NCI-H146 treated with DMSO at 0.1 percent for 48 hours (cell line): ENCODE data around the gene ARHGAP1.

ENCODE experiments used
- DNase-seq: peaks from one replicate; lab custom pipeline; 2025; ENCODE audit not compliant: unreplicated experiment; lab: John Stamatoyannopoulos, UW

The ARHGAP1 gene

DNA sequence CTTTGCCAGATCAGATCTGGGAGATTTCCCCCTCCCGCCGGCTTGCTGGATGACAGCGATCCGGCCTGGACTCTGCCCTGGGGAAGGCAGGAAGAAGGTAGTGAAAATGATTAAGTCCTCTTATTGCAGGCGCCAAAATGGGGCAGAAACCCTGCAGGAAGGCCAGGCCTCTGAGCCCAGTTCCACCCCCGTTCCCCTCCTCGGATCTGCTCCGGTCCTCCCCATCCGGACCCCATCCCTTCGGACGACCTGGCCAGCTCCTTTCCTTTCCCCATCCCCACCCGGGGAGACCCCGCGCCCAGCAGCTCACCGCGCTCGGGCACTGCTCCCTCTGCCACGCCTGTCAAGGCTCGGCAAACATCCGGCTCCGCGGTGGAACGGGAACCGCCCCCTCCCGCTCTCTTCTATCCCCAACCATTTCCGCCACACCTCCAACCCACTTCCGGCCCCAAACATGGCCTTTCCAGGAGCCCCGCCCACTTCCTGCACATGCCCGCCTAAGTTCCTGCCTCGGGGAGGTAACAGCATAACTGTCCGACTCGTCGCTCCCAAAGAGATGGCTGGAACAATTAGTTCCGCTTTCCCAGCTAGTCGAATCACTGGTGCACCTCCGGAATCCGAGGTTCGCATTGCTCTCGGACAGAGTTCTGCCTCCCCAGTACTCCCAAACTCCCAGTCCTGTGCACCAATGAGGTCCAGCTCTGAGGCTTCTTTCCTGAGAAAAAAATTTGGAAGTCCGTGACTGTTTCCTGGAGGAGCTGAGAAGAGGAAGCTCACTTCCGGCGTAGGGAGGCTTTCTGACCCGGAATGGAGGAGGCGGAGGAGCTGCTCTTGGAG, at the start of gene ARHGAP1, which contains the start of gene ZNF408:
TSS of gene ARHGAP1 (minus strand) at position 379 of the 837 bp plus-strand sequence. CDS start 4,512 bp downstream, outside the sequence.
TSS of gene ZNF408 (plus strand) at position 791 of the 837 bp plus-strand sequence. CDS start at position 808, 17 bp downstream.
- DNase-seq = peak; percentile 97

DNA sequence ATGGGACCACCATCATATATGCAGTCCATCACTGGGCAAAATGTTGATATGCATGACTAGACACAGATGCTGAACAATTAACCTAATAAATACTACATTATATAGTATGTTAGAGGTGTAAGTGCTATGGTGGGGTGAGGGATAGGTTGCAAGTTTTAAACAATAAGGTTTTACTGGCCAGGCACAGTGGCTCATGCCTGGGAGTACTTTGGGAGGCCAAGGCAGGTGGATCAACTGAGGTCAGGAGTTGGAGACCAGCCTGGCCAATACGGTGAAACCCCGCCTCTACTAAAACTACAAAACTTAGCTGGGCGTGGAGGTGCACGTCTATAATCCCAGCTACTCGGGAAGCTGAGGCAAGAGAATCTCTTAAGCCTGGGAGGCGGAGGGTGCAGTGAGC, 46.7 kb upstream of the ARHGAP1 start:
- no peak for DNase-seq

DNA sequence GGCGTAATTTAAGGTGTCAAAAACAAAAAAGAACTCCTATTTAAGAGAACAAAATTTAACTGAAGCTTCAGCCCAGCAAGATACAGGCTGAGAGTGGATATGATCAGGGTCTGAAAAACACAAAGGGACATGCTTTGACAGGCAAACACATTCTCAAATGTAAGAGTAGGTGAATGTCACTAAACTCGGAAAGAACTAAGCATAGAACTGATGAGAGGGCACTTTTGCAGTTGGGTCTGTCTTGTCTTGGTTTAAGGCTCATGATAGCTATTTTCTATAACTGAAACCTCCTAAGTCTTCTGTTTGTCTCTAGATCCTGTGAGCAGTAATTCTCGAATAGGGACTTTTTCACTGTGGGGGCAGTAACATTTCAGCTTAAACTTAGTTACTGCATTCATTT, 45.6 kb upstream of the ARHGAP1 start:
- DNase-seq = no peak

DNA sequence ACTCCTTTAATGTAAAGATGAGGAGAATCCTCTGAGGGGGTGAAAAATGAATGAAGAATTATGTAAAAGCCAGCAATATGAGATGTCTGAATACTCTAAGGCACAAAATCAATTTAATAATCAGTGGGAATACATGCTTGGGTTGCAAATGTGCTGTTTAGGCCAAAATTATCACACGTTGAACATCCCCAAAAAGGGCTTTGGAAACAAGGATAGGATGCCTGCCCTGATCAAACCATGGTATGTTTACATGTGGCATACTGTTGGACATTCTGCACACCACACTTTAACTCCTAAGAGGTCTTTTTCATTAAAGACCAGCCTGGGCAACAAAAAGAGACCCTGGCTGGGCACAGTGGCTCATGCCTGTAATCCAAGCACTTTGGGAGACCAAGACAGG, 44.9 kb upstream of the ARHGAP1 start:
- DNase-seq = no peak

DNA sequence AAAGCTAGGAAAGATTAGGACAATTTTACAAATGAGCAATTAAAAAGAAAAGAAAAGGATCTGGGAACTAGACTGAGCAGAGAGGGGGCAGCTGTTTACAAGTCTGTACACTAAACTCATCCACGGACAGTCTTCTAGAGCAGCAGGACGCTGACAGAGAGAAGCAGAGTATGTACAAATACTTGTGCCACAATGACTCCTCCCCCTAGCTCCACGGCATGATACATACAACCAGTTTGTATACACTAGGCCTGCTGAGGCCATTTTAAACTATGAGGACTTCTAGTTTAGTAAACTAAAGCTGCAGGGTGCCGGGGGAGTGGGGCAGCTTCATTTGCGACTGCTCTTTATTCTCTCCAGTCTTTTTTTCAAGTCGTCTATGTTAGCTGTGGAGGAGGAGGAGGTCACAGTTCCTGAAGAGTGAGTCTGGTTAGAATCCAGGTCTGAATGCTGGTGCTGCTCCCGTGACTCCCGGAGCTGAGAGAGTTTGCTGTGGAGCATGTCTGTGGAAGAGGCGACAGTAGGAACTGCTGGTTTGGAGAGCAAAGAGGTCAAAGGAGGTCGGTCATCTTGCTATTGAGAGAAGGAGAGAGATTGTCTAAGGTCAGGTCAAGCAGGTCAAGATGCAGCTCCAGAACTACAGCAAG, 43.4 kb upstream of the ARHGAP1 start:
- DNase-seq = no peak

DNA sequence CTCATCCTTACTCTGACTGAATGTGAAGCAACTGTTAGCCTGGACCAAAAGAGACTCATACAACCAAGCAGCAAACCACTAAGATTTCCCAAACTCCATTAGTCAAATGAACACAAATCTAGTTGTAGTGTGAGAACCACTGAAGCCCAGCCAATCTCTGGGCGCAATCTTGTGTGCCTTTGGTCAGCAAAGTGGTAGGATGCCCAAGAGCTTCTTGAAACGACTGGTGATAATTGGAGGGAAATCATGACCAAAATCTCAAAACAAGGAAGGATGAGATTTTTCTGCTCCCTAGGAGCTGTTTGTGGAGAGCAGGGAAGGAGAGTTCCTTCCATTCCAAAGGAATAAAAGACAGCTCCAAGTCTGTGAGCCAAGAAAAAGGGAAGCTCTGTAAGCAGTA, 42.6 kb upstream of the ARHGAP1 start:
- DNase-seq = no peak

DNA sequence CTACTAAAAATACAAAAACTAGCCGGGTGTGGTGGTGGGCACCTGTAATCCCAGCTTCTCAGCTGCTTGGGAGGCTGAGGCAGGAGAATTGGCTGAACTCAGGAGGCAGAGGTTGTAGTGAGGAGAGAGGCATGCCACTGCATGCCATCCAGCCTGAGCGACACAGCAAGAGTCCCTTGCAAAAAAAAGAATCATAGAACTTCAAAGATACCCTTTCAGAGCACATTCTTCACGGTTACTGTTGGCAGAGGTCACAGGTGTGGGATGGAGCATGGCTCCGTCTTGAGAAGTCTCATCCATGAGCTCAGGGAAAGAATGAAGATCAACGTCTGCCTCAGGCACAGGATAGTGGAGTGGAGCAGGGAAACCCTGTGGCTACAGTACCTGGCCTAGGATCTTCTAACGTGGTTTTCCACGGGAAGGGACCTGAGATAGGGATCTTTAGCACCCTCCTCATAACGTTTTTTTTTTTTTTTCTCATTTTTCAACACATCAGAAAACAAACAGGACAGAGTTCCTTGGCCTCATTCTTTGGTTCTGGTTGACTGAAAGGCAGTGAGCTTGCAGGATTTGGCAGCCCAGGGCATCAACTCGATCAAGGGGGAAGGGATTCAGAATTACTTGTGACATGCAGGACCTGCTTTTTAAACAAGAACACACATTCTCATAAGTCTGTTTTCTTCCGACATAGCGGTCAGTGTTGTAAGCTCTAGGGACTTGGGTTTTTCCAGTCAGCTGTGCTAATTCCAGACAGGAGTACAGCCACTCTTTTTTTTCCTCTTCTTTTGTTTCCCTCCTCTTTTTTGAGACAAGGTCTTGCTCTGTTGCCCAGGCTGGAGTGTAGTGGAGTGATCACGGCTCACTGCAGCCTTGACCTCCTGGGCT, 41.4 kb upstream of the ARHGAP1 start:
- no peak for DNase-seq

DNA sequence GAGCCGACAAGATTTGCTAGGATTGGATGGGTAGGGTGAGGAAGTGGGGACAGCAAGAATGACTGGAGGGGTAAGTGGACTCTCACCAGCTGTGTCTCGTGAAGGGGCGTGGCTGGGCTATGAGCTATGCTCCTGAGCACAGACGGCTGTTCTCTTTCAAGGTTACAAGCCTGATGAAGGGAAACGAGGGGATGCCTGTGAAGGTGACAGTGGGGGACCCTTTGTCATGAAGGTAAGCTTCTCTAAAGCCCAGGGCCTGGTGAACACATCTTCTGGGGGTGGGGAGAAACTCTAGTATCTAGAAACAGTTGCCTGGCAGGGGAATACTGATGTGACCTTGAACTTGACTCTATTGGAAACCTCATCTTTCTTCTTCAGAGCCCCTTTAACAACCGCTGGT, 38.5 kb upstream of the ARHGAP1 start:
- DNase-seq = no peak

DNA sequence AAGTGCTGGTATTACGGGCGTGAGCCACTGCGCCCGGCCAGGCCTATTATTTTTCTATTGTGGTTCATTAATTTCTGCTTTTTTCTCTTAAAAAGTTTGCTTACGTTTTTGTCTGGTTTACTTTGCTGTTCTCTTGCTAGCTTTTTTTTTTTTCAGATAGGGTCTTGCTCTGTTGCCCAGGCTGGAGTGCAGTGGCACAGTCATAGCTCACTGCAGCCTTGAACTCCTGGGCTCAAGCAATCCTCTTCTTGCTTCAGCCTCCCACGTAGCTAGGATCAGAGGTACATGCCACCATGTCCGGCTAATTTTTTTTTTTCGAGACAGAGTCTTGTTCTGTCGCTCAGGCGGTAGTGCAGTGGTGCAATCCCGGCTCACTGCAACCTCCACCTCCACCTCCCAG, 37.3 kb upstream of the ARHGAP1 start:
- DNase-seq = no peak

DNA sequence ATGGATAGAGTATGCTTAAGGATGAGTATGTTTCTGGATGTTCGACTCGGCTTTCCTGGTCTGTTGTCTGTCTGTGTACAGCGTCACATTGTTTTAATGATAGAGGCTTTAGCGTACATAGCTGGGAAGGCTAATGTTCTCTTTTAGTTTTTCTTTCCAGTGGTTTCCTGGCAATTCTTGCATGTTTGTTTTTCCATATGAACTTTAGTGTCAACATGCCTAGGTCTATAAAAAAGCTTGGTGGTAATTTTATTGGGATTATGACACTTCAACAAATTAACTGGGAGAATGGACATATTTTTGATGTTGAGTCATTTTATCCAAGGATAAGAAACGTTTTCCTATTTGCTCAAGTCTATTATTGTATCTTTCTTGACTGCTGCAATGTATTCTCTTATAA, 36.2 kb upstream of the ARHGAP1 start:
- no peak for DNase-seq

DNA sequence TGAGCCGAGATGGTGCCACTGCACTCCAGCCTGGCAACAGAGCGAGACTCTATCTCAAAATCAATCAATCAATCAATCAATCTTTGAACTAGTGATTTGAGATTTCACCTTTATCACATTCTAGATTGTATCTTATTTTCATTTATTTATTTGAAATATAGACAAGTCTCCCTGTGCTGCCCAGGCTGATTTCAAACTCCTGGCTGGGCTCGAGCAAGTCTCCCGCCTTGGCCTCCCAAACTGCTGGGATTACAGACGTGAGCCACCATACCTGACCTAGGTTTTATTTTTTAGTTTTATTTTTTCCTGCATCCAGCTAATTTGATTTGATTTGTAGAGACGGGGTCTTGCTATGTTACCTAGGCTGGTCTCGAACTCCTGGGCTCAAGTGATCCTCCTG, 35.7 kb upstream of the ARHGAP1 start:
- no peak for DNase-seq

DNA sequence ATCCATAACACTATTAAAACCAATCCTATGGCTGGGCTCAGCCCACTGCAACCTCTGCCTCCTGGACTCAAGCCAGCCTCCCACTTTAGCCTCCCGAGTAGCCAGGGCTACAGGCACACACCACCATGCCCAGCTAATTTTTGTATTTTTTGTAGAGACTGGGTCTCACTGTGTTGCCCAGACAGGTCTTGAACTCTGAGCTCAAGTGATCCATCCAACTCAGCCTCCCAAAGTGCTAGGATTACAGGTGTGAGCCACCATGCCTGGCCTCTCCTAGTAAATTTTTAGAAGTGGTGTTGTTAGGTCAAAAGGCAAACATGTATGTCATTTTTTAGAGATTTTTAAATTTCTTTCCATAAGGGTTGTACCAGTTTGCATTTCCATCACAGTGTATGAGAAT, 32.8 kb upstream of the ARHGAP1 start:
- DNase-seq = no peak

DNA sequence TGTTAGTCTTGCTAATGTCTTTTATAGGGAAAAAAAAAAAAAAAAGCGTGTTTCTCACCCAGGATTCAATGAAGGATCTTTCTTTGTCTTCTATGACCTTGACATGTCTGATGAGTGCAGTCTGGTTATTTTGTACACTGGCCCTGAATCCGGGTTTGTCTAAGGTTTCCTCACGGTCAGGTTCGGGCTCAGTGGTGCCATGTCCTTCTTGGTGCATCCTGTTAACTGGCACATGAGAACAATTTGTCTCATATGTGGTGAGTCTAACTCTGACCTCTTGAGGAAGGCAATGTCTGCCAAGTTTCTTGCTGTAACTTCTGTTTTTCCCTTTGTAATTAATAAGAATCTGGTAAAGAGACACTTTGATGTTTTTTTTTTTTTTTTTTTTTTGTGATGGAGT, 31.1 kb upstream of the ARHGAP1 start:
- DNase-seq = no peak

DNA sequence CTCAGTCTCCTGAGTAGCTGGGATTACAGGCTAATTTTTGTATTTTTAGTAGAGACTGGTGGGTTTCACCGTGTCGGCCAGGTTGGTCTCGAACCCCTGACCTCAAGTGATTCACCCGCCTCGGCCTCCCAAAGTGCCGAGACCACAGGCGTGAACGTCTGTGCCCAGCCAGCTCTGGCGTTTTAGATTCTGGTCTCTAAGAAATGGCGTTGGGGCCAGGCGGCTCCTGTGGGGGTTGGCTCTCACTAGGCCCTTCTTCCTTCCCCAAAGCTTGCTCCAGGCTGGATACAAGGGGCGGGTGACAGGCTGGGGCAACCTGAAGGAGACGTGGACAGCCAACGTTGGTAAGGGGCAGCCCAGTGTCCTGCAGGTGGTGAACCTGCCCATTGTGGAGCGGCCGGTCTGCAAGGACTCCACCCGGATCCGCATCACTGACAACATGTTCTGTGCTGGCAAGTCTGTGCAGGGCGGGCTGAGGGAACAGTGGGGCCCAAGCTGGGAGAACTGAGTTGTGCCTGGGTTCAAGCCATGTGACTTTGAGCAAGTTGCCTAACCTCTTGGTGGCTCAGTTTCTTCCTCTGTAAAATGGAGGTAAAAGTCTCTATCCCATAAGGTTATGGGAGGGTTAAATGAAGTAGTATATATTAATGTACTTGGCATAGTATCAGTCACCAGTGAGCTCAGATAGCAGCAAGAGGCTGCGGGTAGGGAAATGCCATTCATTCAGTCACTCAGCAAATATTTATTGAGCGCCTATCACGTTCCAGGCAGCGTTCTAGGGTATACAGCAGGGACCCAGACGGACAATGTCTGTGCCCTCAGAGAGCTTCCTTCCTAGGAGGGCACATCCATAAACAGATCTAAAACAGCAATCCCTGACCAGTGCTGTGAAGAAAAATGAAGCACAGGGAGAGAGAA, 28.9 kb upstream of the ARHGAP1 start:
- DNase-seq = no peak

DNA sequence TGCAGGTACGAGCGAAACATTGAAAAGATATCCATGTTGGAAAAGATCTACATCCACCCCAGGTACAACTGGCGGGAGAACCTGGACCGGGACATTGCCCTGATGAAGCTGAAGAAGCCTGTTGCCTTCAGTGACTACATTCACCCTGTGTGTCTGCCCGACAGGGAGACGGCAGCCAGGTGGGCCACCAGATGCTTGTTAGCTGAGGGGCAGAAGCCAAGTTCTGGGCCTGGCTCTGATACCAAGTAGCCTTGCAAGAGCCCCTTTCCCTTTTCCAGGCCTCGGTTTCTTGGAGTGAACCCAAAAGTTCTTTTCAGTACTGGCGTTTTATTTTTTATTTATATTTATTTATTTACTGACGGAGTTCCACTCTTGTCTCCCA, 28.2 kb upstream of the ARHGAP1 start:
- DNase-seq = no peak

DNA sequence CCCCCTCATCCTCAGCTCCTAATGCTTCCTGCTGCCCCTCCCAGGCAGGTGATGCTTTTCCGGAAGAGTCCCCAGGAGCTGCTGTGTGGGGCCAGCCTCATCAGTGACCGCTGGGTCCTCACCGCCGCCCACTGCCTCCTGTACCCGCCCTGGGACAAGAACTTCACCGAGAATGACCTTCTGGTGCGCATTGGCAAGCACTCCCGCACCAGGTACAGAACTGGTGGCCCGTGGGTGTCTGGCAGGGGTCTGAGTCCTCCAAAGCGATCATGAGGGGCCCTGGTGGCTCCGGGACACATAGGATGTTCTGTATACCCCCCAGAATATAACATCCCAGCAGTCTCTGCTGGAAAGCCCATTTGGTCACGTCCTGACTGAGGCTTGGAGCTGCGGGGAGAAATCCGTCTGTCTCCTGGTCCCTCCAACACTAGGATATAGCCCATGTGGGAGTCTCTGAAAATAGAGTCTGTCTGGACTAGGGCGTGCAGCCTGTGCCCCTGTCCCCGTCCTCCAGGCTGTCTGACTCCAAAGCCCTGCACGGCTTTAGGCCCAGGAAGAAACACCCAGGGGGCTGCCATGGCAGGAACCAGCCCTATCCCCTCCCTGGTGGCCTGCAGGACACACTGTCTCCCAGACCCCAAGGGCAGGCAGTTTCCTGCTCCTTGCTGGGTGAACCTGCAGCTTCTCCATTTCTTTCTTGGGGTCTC, 27.7 kb upstream of the ARHGAP1 start:
- no peak for DNase-seq

DNA sequence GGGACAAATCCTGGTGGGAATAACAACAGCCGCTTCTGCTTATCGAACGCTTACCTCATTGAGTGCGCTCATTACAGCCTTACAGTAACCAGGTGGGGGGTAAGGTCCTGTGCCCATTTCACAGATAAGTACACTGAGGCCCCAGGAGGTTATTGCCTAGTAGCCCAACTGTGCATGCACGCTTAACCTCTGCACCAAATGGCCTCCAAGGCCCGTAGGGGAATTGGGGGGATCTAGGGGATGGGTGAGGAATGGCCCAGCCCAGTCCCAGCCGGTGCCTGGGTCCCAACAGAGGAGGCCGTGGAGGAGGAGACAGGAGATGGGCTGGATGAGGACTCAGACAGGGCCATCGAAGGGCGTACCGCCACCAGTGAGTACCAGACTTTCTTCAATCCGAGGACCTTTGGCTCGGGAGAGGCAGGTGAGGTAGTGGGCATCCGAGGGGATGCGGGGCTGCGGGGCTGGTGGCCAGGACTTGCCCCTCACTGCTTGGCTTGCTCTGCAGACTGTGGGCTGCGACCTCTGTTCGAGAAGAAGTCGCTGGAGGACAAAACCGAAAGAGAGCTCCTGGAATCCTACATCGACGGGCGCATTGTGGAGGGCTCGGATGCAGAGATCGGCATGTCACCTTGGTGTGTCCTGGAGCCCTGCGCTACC, 25.9 kb upstream of the ARHGAP1 start:
- no peak for DNase-seq

DNA sequence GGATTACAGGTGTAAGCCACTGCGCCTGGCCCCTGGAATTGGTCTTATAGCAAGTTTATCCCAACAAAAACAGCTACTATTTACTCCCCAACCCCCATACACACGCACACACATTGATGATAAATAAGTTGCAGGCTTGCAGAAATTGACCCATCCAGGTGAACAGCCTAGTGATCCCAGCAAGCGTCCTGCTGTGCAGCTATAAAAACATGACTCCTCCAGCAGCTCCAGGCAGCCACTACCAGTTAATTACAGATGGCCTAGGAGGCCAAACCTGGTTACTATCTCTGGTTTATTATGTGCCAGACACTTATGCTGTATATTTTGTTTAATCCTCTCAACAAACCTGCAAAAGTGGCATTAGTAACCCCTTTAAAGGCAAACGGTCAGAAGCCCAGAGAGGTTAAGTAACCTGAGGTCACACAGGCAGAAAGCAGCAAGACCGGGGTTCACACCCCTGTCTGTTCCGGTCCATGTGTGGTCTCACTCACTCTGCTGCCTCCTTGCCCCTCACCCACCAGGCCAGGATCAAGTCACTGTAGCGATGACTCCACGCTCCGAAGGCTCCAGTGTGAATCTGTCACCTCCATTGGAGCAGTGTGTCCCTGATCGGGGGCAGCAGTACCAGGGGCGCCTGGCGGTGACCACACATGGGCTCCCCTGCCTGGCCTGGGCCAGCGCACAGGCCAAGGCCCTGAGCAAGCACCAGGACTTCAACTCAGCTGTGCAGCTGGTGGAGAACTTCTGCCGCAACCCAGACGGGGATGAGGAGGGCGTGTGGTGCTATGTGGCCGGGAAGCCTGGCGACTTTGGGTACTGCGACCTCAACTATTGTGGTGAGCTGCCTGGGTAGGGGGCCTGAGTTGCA, 25.2 kb upstream of the ARHGAP1 start:
- peak; percentile 22 for DNase-seq
